Subcutaneous adipose tissue (tissue), 4 donors: ENCODE data around the gene CCDC27. TPM values are rescaled to one million over a fixed set of nuclear protein-coding genes. Genes with fewer than 3 reads are reported as not detected.

Experiments
- total RNA-seq, 4 donors: library from RNA; depleted of rRNA; stranded (reverse); fragments of >200 nt; gene quantifications; one replicate each; pipeline ENCODE4 v1.1.0, GENCODE V29; 2016
- TF ChIP-seq, protein P1 (sequence below): fragments of 450-650 bp; IDR thresholded peaks from one replicate; pipeline ENCODE4 v1.5.1; 2016; ENCODE audit warnings: low read depth, mild to moderate bottlenecking, control low read depth, antibody characterized with exemption, moderate library complexity

CCDC27 gene
- total RNA-seq, 4 donors from 2014 or later: not detected

DNA sequence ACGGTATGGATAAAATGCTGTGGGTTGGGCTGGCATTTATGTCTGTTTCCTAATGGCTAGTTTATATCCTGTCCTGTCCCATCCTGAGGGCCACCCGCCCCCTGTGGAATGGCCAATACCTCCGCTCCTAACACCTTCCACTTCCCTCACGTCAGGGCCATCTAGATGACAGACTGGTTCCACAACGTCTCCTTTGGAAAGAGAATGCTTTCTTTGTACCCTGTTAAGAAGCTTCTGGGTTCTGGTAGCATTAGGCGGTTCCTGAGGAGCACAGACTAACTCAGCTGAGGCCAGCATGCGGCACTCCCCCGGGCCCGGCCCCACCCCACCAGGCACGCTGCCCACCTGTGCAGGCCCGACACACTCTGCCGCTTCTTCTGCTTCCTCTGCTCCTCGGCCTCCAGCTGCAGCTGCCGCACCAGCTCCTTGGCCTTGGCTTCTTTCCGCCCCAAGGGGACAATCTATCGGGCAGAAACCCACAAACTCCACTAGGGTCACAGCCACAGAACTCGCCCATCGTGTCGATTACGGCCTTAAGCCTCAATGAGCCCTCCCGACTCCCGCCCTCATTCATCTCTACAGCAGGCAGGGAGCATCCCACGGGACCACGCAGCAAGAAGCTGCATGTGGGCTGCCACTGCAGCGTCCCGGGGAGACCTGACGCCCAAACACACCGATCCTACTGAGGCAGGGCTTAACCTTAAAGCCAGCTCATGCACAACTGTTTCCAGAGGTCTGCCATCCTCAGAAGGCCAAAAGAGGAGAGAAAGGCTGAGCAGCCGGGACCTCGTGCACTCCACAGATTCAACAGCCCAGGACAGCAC lies 31.6 kb downstream of the CCDC27 start:
- TF ChIP-seq, protein P1, sequence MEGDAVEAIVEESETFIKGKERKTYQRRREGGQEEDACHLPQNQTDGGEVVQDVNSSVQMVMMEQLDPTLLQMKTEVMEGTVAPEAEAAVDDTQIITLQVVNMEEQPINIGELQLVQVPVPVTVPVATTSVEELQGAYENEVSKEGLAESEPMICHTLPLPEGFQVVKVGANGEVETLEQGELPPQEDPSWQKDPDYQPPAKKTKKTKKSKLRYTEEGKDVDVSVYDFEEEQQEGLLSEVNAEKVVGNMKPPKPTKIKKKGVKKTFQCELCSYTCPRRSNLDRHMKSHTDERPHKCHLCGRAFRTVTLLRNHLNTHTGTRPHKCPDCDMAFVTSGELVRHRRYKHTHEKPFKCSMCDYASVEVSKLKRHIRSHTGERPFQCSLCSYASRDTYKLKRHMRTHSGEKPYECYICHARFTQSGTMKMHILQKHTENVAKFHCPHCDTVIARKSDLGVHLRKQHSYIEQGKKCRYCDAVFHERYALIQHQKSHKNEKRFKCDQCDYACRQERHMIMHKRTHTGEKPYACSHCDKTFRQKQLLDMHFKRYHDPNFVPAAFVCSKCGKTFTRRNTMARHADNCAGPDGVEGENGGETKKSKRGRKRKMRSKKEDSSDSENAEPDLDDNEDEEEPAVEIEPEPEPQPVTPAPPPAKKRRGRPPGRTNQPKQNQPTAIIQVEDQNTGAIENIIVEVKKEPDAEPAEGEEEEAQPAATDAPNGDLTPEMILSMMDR: no peak

DNA sequence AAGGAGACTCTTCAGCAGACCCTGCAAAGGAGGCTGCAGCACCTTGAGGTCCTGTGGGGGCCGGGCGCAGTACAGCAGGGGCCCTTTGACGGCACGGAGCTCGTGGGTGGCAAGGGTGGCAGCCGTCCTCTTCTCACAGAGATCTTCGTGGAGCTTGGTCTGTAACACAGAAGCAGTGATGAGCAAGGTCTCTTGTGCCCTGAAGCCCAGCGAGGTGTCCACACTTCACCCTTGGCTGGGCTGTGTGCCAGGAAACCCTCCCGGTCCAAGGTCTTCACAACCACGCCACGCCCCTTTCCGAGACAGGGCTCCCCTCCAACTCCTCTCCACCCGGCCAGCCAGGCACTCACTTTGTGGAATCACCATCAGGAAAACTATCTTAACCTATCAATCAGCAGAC lies 32.8 kb downstream of the CCDC27 start:
- TF ChIP-seq, protein P1: no peak

DNA sequence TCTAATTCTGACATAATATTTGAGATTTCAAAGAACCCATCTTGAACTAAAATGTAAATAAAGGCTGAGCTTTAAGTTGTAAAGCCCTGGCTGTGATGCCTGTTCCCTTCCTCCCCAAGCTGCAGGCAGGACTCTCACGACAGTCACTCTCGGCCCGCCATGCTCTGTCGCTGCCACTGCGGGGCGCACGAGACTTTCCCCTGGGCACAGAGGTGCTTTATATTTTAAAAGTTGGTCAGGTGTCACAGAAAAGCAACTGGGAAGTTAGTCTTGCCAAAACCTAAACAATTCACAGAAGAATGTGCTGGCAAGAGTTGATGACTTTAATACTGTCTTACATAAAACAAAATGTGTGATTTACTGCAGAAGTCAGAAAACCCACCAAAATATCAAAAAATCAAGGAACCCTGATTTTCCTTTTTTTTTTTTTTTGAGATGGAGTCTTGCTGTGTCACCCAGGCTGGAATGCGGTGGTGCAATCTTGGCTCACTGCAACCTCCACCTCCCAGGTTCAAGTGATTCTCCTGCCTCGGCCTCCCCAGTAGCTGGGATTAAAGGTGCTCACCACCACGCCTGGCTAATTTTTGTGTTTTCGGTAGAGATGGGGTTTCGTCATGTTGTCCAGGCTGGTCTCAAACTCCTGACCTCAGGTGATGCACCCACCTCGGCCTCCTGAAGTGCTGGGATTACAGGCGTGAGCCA lies 33.4 kb downstream of the CCDC27 start:
- TF ChIP-seq, protein P1: no peak

DNA sequence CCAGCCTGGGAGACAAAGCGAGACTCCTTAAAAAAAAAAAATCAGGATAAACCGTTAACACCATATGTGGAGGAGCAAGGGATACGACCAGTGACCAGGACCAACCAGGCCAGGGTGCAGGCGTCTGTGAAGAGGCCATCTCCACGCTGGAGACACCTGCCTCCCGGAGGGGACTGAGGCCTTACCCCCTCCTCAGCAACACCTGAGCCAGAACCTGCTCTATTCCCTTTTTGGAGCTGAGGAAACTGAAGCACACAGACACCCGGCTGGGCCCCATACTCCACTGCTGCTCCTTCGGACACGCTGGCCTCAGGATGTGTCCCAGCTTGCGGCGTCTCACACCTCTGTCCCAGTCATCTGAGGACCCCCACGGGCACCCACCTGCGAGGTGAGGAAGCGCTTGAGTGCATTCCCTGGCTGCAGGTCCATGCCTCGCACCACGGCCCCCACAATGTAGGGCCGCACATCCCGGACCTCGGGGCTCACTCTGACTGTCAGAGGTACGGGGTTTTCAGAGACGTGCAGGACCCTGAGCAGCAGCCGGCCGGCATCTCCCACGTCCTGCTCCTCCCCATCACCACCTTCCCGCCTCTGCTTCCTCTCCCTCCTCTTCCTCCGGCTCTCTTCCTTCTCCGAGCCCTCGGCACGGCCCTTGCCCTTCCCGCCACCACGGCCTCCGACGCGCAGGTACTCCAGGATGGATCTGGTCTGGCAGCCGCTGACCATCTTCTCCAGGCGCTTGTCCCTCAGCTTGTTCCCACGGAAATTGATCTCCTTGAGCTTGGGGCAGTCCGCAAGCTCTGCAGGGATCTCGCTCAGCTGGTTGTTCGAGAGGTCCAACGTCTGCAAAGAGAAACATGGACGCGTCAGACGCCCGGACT lies 34.5 kb downstream of the CCDC27 start:
- TF ChIP-seq, protein P1: no peak

DNA sequence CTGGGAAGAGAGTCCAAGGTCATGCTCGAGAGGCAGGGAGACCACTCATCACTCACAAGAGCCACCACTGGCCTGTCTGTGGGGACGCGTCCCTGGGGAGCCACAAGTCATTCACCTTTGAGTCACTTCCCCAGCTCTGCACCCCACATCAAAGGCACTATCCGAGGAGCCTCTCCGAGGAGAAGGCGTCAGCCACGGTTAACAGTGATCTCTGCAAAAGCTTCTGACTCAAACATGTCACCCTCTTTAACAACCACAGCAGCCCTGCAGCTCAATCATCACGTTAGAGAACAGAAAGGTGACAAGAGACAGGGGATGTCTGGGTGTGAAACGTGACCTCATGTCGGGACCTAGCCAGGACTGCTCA lies 35.1 kb downstream of the CCDC27 start:
- TF ChIP-seq, protein P1: no peak

DNA sequence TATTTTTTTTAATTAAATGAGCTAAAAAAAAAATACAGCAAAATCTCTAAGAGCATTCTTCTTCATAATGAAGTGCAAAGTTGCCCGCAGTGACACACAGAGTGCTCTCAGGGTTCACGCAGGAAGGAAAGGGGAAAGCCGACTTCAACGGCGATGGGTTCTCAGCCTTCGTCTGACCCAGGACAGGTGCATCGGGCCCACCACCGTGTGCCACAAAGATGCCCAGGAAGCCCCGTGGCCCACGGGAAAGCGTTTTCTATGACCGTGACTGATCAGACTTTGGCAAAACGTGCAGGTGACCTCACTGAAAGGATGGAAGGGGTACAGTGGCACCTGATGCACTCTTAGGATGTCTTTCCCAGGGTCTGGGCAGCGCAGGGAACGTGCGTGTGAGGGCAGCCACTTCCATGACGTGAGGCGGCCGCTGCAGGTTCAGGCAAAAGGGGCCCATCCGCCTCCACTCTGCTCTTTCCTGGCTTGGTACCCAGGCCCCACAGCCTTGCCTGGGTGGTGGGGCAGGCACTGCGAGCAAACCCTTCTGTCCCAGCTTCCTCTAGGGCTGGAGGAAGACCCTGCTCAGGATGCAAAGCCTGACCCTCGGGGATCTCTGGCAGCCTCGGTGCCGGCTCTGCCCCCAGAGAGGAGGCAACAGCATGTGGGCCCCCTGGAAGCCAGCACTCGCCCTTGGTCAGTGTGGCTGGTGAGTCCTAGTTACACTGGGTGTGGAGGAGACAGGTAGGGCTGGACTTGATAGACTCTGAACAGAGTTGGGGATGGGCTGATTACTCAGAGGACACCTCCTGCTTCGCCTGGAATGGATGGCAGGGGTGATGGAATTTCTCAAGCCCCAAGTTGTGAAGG lies 35.7 kb downstream of the CCDC27 start:
- TF ChIP-seq, protein P1: no peak
